Measurements from ENCODE around the gene PIMREG.
A peak's percentile ranks its signal among the peaks of the same experiment; 100 is the strongest.

The PIMREG gene

GRCh38 chr17:6470146-6470718, 26.0 kb downstream of the PIMREG start:
- H3K4me3 ChIP-seq (ENCODE audit: low read depth, low read length): no peak overlapping the region

GRCh38 chr17:6470751-6471521, 26.7 kb downstream of the PIMREG start:
- H3K4me3 ChIP-seq (ENCODE audit: low read depth, low read length): no peak overlapping the region
- TF ChIP-seq CTCF (IDR thresholded peaks at IDR 0.05; ENCODE audit: low read depth, low read length): no peak

More at GRCh38 chr17:6470146-6470718, 26.0 kb downstream of the PIMREG start:
- TF ChIP-seq CTCF (IDR thresholded peaks at IDR 0.05; ENCODE audit: low read depth, low read length): no peak

- TF ChIP-seq CTCF (IDR thresholded peaks at IDR 0.05; ENCODE audit: low read depth, low read length): no peak
- no peak overlapping the region for H3K4me3 ChIP-seq (ENCODE audit: low read depth, low read length)
These were observed 27.5 kb downstream of the PIMREG start for GRCh38 chr17:6471531-6472465.

- H3K4me3 ChIP-seq (ENCODE audit: low read depth, low read length): no peak overlapping the region
- TF ChIP-seq CTCF (IDR thresholded peaks at IDR 0.05; ENCODE audit: low read depth, low read length): no peak
These were observed 28.3 kb downstream of the PIMREG start for GRCh38 chr17:6472517-6472916.

GRCh38 chr17:6473128-6473767, 29.0 kb downstream of the PIMREG start:
- peak; percentile 98 for TF ChIP-seq CTCF (IDR thresholded peaks at IDR 0.05; ENCODE audit: low read depth, low read length)
- no peak overlapping the region for H3K4me3 ChIP-seq (ENCODE audit: low read depth, low read length)

- no peak for TF ChIP-seq CTCF (IDR thresholded peaks at IDR 0.05; ENCODE audit: low read depth, low read length)
- no peak overlapping the region for H3K4me3 ChIP-seq (ENCODE audit: low read depth, low read length)
These were observed 30.1 kb downstream of the PIMREG start for GRCh38 chr17:6474376-6474775.

Data from WI38 (cell line).